ENCODE results near the gene WDFY1.

WDFY1 gene

DNA sequence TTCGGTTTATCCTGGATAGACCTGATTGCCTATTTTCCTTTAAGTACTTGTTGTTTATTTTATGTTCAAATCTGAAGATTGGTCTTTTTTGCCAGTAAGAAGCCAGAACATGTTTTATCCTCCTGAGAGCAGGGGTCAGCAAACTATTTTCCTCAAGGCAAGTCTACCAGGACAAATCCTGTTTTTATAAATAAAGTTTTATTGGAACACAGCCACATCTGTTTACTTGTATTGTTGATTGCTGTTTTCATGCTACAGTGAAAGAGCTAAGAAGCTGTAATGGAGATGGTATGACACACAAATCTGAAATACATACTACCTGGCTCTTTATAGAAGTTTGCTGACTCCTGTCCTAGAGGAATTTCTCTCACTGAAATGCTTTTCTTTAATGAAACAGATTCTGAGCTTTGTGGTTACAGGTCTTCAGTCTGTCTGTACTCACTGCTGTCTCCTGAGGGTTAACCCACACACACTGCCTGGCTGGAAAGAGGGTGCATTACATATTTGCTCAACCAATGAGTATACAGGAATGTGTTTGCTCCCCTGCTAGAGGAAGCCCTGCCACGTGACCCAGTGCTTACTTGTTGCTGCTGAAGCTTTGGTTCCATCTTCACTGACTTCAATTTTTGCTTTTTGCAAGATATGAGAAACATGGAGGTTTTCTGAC, 34.7 kb upstream of the WDFY1 start:
- TF ChIP-seq FOXP2 (optimal IDR thresholded peaks at IDR 0.05; ENCODE audit: borderline replicate concordance, extremely low read depth, extremely low read length, insufficient read depth) (no peak), POLR2AphosphoS5 (IDR thresholded peaks at IDR 0.05; ENCODE audit: low read depth, low read length) (no peak)
- TF ChIP-seq, protein P1, sequence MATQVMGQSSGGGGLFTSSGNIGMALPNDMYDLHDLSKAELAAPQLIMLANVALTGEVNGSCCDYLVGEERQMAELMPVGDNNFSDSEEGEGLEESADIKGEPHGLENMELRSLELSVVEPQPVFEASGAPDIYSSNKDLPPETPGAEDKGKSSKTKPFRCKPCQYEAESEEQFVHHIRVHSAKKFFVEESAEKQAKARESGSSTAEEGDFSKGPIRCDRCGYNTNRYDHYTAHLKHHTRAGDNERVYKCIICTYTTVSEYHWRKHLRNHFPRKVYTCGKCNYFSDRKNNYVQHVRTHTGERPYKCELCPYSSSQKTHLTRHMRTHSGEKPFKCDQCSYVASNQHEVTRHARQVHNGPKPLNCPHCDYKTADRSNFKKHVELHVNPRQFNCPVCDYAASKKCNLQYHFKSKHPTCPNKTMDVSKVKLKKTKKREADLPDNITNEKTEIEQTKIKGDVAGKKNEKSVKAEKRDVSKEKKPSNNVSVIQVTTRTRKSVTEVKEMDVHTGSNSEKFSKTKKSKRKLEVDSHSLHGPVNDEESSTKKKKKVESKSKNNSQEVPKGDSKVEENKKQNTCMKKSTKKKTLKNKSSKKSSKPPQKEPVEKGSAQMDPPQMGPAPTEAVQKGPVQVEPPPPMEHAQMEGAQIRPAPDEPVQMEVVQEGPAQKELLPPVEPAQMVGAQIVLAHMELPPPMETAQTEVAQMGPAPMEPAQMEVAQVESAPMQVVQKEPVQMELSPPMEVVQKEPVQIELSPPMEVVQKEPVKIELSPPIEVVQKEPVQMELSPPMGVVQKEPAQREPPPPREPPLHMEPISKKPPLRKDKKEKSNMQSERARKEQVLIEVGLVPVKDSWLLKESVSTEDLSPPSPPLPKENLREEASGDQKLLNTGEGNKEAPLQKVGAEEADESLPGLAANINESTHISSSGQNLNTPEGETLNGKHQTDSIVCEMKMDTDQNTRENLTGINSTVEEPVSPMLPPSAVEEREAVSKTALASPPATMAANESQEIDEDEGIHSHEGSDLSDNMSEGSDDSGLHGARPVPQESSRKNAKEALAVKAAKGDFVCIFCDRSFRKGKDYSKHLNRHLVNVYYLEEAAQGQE (IDR thresholded peaks at IDR 0.05; ENCODE audit: insufficient read depth in 1 of 2, low read depth in 2 of 2, low read length in 2 of 2), result no peak

DNA sequence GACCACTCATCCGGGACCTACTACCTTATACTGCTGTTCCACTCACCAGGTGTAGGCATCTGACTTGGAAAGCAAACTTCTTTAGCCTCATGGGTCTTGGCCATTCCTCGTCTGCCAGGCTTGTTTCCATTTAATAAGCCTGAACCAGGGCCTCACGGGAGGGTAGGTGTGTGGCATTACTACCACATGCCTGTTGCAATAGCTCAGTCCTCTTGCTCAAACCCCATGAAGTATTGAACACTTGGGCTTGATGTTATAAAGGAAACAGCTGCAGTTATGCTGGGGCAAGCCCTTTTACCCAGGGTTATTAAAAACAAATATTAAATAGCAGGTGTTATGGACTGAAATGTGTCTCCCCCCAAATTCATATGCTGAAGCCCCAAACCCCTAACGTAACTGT, 33.3 kb upstream of the WDFY1 start:
- no peak for TF ChIP-seq TAF1 (IDR thresholded peaks at IDR 0.05; ENCODE audit: borderline replicate concordance, insufficient read depth, low read length)
- TF ChIP-seq, protein P1 (IDR thresholded peaks at IDR 0.05; ENCODE audit: insufficient read depth in 1 of 2, low read depth in 2 of 2, low read length in 2 of 2), result no peak
- TF ChIP-seq POLR2AphosphoS5 (IDR thresholded peaks at IDR 0.05; ENCODE audit: low read depth, low read length), result no peak
- no peak for TF ChIP-seq FOXP2 (optimal IDR thresholded peaks at IDR 0.05; ENCODE audit: borderline replicate concordance, extremely low read depth, extremely low read length, insufficient read depth)
- TF ChIP-seq SIN3A (IDR thresholded peaks at IDR 0.05; ENCODE audit: borderline replicate concordance, insufficient read depth, low read length), result no peak

- no peak for TF ChIP-seq FOXP2 (optimal IDR thresholded peaks at IDR 0.05; ENCODE audit: borderline replicate concordance, extremely low read depth, extremely low read length, insufficient read depth)
- no peak for TF ChIP-seq SIN3A (IDR thresholded peaks at IDR 0.05; ENCODE audit: borderline replicate concordance, insufficient read depth, low read length)
- no peak for TF ChIP-seq TAF1 (IDR thresholded peaks at IDR 0.05; ENCODE audit: borderline replicate concordance, insufficient read depth, low read length)
- no peak for TF ChIP-seq POLR2AphosphoS5 (IDR thresholded peaks at IDR 0.05; ENCODE audit: low read depth, low read length)
- TF ChIP-seq, protein P1 (IDR thresholded peaks at IDR 0.05; ENCODE audit: insufficient read depth in 1 of 2, low read depth in 2 of 2, low read length in 2 of 2), result no peak
Measured at GRCh38 chr2:223976635-223977226, 31.6 kb upstream of the WDFY1 start.

DNA sequence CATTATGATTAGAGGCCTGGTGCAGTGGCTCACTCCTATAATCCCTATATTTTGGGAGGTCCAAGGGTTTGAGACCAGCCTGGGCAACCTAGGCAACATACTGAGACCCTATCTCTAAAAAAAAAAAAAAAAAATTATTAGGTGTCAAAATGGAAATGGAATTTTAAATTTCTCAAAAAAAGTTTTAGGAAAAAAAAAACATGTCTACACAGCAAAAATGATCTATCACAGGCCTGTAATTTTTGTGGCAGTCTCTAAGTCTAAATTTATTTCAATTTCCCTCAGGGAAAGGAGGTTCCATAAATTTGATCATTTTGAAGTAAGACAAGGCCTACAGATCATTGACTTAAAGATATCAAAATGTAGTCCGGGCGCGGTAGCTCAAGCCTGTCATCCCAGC, 28.5 kb upstream of the WDFY1 start:
- TF ChIP-seq TAF1 (IDR thresholded peaks at IDR 0.05; ENCODE audit: borderline replicate concordance, insufficient read depth, low read length) (no peak), SIN3A (IDR thresholded peaks at IDR 0.05; ENCODE audit: borderline replicate concordance, insufficient read depth, low read length) (no peak), FOXP2 (optimal IDR thresholded peaks at IDR 0.05; ENCODE audit: borderline replicate concordance, extremely low read depth, extremely low read length, insufficient read depth) (no peak), POLR2AphosphoS5 (IDR thresholded peaks at IDR 0.05; ENCODE audit: low read depth, low read length) (no peak)
- TF ChIP-seq, protein P1 (IDR thresholded peaks at IDR 0.05; ENCODE audit: insufficient read depth in 1 of 2, low read depth in 2 of 2, low read length in 2 of 2), result no peak
